22Rv1 (cell line): ENCODE data around the gene FCHSD2.

ENCODE experiments used
- H3K27ac ChIP-seq: fragments of 450-650 bp; 2 replicates; pipeline ENCODE4 v1.5.1; 2017
- CTCF ChIP-seq: fragments of 450-650 bp; IDR thresholded peaks from 2 replicates; pipeline ENCODE4 v1.5.1; 2017; ENCODE audit warnings: mild to moderate bottlenecking
- ZFX ChIP-seq: fragments of 450-650 bp; IDR thresholded peaks from 2 replicates; pipeline ENCODE4 v1.6.1; 2017; ENCODE audit warnings: antibody characterized with exemption, borderline replicate concordance

FCHSD2 gene

GRCh38 chr11:72833083-72833733 lies 308.9 kb downstream of the FCHSD2 start:
- H3K27ac ChIP-seq: no peak overlapping the region
- no peak for TF ChIP-seq CTCF
- TF ChIP-seq ZFX: no peak

GRCh38 chr11:72832301-72833082 lies 309.6 kb downstream of the FCHSD2 start:
- no peak overlapping the region for H3K27ac ChIP-seq
- TF ChIP-seq ZFX: no peak
- no peak for TF ChIP-seq CTCF

GRCh38 chr11:72831521-72832300 lies 310.4 kb downstream of the FCHSD2 start:
- TF ChIP-seq ZFX (no peak), CTCF (peak; percentile 94)
- no peak overlapping the region for H3K27ac ChIP-seq

GRCh38 chr11:72829884-72830533 lies 312.1 kb downstream of the FCHSD2 start:
- no peak overlapping the region for H3K27ac ChIP-seq
- TF ChIP-seq ZFX (no peak), CTCF (no peak)

- TF ChIP-seq CTCF: no peak
- TF ChIP-seq ZFX: no peak
- H3K27ac ChIP-seq: no peak overlapping the region
Observed at GRCh38 chr11:72829178-72829577, 312.9 kb downstream of the FCHSD2 start.

- no peak for TF ChIP-seq CTCF
- H3K27ac ChIP-seq: no peak overlapping the region
Observed at GRCh38 chr11:72828692-72829101, 313.4 kb downstream of the FCHSD2 start.
